Hepatocyte (in vitro differentiated cells): Measurements from ENCODE around the gene TXNRD1. TPM values are rescaled to one million over a fixed set of nuclear protein-coding genes. Genes with fewer than 3 reads are reported as not detected.

Experiments
- DNase-seq: peaks from one replicate; pipeline ENCODE4 v3.0.0-alpha.2; 2016; ENCODE audit warnings: low spot score
- H2AFZ ChIP-seq: fragments of 200-600 bp; sonication (generic); 2 replicates; pipeline ENCODE4 v1.6.0; 2016; ENCODE audit warnings: antibody characterized with exemption, mild to moderate bottlenecking
- H3K27ac ChIP-seq: fragments of 200-600 bp; sonication (generic); 2 replicates; pipeline ENCODE4 v1.5.1; 2016; ENCODE audit warnings: mild to moderate bottlenecking
- H3K27me3 ChIP-seq: fragments of 200-600 bp; sonication (generic); 2 replicates; pipeline ENCODE4 v1.6.1; 2016
- H3K36me3 ChIP-seq: fragments of 200-600 bp; sonication (generic); replicated peaks from 2 replicates; pipeline ENCODE4 v1.5.1; 2016; ENCODE audit warnings: low read depth; ENCODE audit not compliant: insufficient read depth
- H3K4me1 ChIP-seq: fragments of 200-600 bp; sonication (generic); 2 replicates; pipeline ENCODE4 v1.5.1; 2016; ENCODE audit warnings: mild to moderate bottlenecking, moderate library complexity; ENCODE audit not compliant: insufficient read depth
- H3K4me2 ChIP-seq: fragments of 200-600 bp; sonication (generic); 2 replicates; pipeline ENCODE4 v1.6.0; 2016
- H3K4me3 ChIP-seq: fragments of 200-600 bp; sonication (generic); 2 replicates; pipeline ENCODE4 v1.5.1; 2016; ENCODE audit warnings: mild to moderate bottlenecking
- H3K79me2 ChIP-seq: fragments of 200-600 bp; sonication (generic); 2 replicates; pipeline ENCODE4 v1.6.0; 2017; ENCODE audit warnings: mild to moderate bottlenecking
- H3K9me2 ChIP-seq: fragments of 200-600 bp; sonication (generic); replicated peaks from 2 replicates; pipeline ENCODE4 v1.6.0; 2017; ENCODE audit warnings: mild to moderate bottlenecking; ENCODE audit not compliant: insufficient read depth
- H3K9me3 ChIP-seq: fragments of 200-600 bp; sonication (generic); 2 replicates; pipeline ENCODE4 v1.5.1; 2016; ENCODE audit warnings: low read depth, mild to moderate bottlenecking
- H4K20me1 ChIP-seq: fragments of 200-600 bp; sonication (generic); 2 replicates; pipeline ENCODE4 v1.6.0; 2016; ENCODE audit warnings: mild to moderate bottlenecking; ENCODE audit not compliant: insufficient read depth, poor library complexity, severe bottlenecking
- CTCF ChIP-seq: fragments of 200-600 bp; sonication (generic); IDR thresholded peaks from 2 replicates; pipeline ENCODE4 v1.5.1; 2016; ENCODE audit warnings: antibody characterized with exemption, mild to moderate bottlenecking; ENCODE audit not compliant: poor library complexity
- EZH2 ChIP-seq: fragments of 200-600 bp; sonication (generic); IDR thresholded peaks from 2 replicates; pipeline ENCODE4 v1.6.1; 2016; ENCODE audit warnings: antibody characterized with exemption, mild to moderate bottlenecking, borderline replicate concordance
- EZH2phosphoT487 ChIP-seq: fragments of 200-600 bp; sonication (generic); IDR thresholded peaks from one replicate; pipeline ENCODE4 v1.6.1; 2018; ENCODE audit warnings: antibody characterized with exemption, mild to moderate bottlenecking, low read depth, moderate library complexity; ENCODE audit not compliant: unreplicated experiment, severe bottlenecking
- WGBS: methylation state at CpG from one replicate; pipeline ENCODE4 v1.1.6; 2016; ENCODE audit warnings: low lambda C conversion rate; ENCODE audit errors: missing lambda C conversion rate; 5-methylcytosine and 5-hydroxymethylcytosine counted together
- polyA plus RNA-seq: library from polyadenylated mRNA; unstranded; fragments of >200 nt; fragmentation: Nextera tagmentation; extraction: Ambion mirVana; gene quantifications from 2 replicates; pipeline ENCODE4 v1.2.1, GENCODE V29; 2016
- total RNA-seq: library from RNA; depleted of rRNA; stranded (reverse); fragments of >200 nt; gene quantifications from 2 replicates; pipeline ENCODE4 v1.2.3, GENCODE V29; 2014

TXNRD1 gene
- total and polyA plus RNA-seq, 2 experiments from 2014 or later = 49.8 to 113 TPM

DNA sequence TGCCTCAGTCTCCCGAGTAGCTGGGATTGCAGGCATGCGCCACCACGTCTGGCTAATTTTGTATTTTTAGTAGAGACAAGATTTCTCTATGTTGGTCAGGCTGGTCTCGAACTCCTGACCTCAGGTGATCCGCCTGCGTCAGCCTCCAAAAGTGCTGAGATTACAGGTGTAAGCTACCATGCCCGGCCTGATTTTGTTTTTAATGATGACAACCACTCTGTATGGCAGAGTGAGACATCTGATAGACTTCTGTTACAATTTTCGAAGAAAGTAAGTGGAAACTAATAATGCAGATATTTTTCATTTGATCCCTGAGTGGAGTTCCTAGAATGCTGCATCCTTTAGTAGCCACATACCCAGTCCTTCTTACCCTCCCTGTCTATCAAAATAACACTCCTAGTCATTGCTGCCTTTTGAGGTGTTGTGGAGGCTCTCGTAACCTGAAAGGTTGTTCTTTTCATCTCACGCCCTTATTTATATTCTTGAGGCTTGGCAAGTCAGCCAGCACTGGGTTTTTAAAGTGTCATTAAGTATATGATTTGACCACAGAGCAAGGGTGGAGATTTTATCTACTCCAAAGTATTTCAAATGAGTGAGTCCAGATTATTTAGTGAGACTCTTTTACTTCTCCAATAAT lies 82.0 kb downstream of the TXNRD1 start:
- Histone ChIP-seq H4K20me1 (peaks cover 34% of the 10 kb centered on the region), H3K27ac (no peak overlapping the region), H3K9me3 (no peaks in the 10 kb centered on the region), H3K4me3 (no peak overlapping the region), H2AFZ (no peak overlapping the region), H3K36me3 (no peaks in the 10 kb centered on the region), H3K4me1 (no peaks in the 10 kb centered on the region), H3K9me2 (no peaks in the 10 kb centered on the region), H3K27me3 (no peaks in the 10 kb centered on the region), H3K79me2 (peaks cover 87% of the 10 kb centered on the region), H3K4me2 (no peak overlapping the region)
- no peak for DNase-seq
- TF ChIP-seq EZH2 (no peak), EZH2phosphoT487 (no peak), CTCF (no peak)
- 92% methylated on average over 10 of the region's 10 CpGs for WGBS

GRCh38 chr12:104299842-104300481 lies 84.4 kb downstream of the TXNRD1 start:
- no peak overlapping the region for H3K4me2 ChIP-seq
- H3K4me3 ChIP-seq = no peak overlapping the region
- no peaks in the 10 kb centered on the region for H3K9me2 ChIP-seq
- H2AFZ ChIP-seq = no peak overlapping the region
- TF ChIP-seq CTCF (no peak), EZH2 (no peak), EZH2phosphoT487 (no peak)
- no peaks in the 10 kb centered on the region for H3K27me3 ChIP-seq
- H3K36me3 ChIP-seq = no peaks in the 10 kb centered on the region
- DNase-seq = no peak
- H3K27ac ChIP-seq = no peak overlapping the region
- 78% methylated on average over 6 of the region's 6 CpGs for WGBS
- peaks cover 55% of the 10 kb centered on the region for H4K20me1 ChIP-seq
- H3K4me1 ChIP-seq = no peaks in the 10 kb centered on the region
- H3K9me3 ChIP-seq = no peaks in the 10 kb centered on the region
- H3K79me2 ChIP-seq = peaks cover 90% of the 10 kb centered on the region

DNA sequence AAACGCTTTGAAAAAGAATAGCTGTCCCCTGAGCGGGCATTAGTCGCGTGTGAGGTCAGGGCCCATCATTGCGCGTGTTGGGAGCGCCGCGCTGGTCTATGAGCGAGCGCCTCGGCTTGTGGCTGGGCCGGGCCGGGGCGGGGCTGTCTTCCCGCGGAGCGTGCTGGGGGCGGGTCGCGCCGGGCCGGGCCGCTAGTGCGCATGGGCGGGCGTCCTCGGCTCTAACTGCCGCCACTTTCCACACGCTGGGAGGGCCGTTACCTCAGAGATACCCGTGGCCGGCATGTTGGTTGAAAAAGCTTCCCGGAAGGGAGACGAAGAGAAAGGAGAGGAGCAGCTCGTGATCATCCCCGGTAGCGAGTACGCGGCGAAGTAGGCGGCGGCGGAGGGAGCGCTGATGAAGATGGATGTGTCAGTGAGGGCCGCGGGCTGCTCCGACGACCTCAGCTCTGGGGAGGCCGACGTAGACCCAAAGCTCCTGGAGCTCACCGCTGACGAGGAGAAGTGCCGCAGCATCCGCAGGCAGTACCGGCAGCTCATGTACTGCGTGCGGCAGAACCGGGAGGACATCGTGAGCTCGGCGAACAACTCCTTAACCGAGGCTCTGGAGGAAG lies 88.1 kb downstream of the TXNRD1 start, which contains the start of gene EID3:
TSS of gene EID3 (plus strand) at position 202 of the 614 bp plus-strand sequence. CDS start at position 398, 196 bp downstream.
- Histone ChIP-seq H3K4me2 (peak within 1 kb of the TSS; percentile 81), H3K27ac (peak within 1 kb of the TSS; percentile 81), H4K20me1 (peaks cover 49% of the 10 kb centered on the region), H2AFZ (peak within 1 kb of the TSS; percentile 77), H3K79me2 (peaks cover 90% of the 10 kb centered on the region), H3K27me3 (no peaks in the 10 kb centered on the region), H3K4me3 (peak within 1 kb of the TSS; percentile 21), H3K36me3 (no peaks in the 10 kb centered on the region), H3K9me3 (no peaks in the 10 kb centered on the region), H3K9me2 (no peaks in the 10 kb centered on the region), H3K4me1 (peaks cover 9% of the 10 kb centered on the region)
- peak; percentile 91 for DNase-seq
- WGBS = 35% methylated on average over 57 of the region's 63 CpGs
- no peak for TF ChIP-seq EZH2phosphoT487
- TF ChIP-seq CTCF = no peak
- no peak for TF ChIP-seq EZH2
